LHCN-M2 (cell line): Measurements from ENCODE around the gene FTL. TPM values are rescaled to one million over a fixed set of nuclear protein-coding genes. Genes with fewer than 3 reads are reported as not detected.
A peak's percentile ranks its signal among the peaks of the same experiment; 100 is the strongest.

Source experiments
- DNase-seq: peaks from one replicate; pipeline ENCODE4 v3.0.0-alpha.2; 2012; ENCODE audit warnings: low read depth
- total RNA-seq: library from RNA; depleted of rRNA; stranded (reverse); fragments of >200 nt; gene quantifications from 2 replicates; pipeline ENCODE4 v1.2.3, GENCODE V29; 2014

The FTL gene
- total RNA-seq, 1 experiment from 2014 or later: 2,158 TPM

DNA sequence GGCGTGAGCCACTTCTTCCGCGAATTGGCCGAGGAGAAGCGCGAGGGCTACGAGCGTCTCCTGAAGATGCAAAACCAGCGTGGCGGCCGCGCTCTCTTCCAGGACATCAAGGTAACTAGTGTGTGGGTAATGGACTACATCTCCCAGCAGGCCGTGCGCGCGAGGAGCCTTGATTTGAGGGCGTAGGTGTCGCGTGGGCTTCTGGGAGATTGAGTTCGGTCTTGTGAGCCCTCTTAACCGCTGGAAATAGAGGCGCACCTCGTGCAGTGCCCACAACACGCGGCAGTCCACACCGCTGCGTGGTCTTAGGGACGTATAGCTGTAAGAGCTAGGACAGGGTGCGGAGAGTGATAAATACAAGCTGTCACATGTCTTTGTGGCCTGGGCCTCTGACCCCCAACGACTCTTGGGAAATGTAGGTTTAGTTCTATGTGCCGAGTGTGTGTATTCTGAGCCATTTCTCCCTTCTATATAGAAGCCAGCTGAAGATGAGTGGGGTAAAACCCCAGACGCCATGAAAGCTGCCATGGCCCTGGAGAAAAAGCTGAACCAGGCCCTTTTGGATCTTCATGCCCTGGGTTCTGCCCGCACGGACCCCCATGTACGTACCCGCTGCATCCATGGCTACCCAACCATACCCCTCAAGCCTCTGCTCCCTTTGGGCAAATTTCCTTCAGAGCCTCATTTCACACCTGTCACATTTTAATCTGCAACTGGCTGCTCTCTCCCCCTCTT lies 864 bp downstream of the FTL start:
- DNase-seq: peak; percentile 83

DNA sequence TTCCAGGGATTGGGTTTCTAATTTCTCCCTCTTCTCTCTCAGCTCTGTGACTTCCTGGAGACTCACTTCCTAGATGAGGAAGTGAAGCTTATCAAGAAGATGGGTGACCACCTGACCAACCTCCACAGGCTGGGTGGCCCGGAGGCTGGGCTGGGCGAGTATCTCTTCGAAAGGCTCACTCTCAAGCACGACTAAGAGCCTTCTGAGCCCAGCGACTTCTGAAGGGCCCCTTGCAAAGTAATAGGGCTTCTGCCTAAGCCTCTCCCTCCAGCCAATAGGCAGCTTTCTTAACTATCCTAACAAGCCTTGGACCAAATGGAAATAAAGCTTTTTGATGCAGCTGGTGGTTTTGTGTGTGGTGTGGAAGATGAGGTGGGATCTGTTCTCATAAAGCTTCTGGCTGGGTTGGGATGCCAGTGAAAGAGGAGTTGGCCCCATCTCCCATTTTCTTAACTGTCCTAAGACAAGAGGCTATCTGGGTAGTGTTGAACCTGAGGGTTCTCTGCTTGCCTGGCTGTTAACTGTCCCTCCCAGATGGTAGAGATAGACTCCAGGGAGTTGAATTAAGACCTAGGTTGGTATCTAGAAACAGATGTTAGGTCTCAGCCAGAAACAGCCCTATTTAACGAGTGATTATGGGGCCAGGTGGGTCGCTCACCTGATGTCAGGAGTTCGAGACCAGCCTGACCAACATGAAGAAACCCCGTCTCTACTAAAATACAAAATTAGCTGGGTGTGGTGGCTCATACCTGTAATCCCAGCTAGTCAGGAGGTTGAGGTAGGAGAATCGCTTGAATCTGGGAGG lies 1.6 kb downstream of the FTL start:
- DNase-seq: no peak

- DNase-seq: no peak
These were observed 2.5 kb downstream of the FTL start for GRCh38 chr19:48967346-48968178.

GRCh38 chr19:48968179-48968661 lies 3.1 kb downstream of the FTL start:
- DNase-seq: no peak

- no peak for DNase-seq
These were observed 3.7 kb downstream of the FTL start for GRCh38 chr19:48968813-48969218.

DNA sequence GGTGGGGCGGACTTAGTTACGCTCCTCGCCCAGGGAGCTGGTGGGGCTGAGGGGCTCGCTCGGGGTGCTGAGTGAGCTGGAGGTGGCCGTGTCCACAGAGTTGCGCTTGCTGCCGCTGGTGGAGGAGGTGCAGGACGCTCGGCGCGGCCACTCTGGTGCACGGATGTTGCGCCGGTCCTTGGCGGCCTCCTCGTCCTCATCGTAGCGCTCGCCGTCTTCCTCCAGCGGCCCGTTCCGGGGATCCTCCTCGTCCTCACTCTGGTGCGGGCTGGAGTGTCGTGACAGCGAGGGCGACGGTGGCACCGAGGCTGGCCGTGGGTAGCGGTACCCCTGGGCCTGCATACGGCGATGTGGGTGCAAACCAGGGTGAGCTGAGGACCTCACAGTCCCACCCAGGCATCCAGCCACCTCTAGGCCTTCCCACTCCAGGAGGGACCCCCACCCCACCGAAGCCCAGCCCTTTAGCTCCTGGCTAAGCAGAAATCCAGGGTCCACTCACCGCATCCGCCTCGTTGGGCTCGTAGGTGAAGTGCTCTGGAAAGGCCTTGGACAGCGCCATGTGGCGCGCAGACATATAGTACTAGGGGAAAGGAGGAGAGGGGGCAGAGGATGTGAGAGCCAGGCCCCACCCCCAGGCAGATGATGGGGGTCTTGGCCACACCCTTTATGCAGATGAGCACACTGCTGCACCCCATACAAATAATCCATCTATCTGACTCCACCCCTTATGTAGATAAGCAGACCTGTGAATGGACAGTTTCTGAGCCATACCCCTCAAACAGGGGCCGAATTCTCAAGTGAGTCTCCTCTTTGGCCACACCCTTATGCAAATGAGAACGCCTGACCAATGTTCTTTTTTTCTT lies 4.4 kb downstream of the FTL start:
- no peak for DNase-seq

GRCh38 chr19:48970139-48970766 lies 5.1 kb downstream of the FTL start:
- no peak for DNase-seq

- no peak for DNase-seq
These were observed 5.8 kb downstream of the FTL start for GRCh38 chr19:48970923-48971395.

DNA sequence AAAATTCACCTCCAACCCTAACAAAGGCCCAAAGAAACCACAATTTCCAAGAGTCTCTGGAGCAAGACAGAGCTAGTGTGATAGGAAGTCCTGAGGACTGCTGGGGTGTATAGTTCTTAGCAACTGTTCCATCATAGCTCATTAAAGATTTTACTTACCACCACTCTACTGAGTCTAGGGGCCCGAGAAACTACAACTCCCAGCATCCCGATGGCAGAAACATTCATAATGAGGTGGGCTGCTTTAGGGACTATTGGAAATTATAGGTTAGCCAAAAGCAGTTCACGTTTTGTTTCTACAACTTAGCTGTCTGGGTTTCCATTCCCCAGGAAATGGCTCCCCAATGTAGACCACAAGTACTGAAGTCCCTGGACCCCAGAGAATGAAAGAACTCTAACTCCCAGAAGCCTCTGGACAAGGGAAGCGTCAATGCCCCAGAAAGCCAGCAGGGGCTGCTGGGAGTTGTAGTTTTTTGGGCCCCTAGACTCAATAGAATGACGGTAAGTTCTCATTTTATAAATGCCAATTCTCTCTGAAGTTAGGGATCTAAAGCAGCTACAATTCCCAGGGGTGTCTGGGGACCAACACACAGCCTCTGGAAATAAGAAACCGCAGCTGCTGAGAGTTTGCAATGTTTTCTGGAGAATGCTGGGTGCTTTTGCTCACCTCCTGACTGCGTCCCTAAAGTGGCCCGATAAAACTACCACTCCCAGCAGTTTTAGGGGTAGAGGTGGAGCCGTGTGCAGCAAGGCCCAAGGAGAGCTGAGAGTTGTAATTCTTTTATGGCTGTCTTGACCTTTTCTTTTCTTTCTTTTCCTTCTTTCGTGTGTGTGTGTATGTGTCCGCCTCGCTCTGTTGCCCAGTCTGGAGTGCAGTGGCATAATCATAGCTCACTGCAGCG lies 11.1 kb downstream of the FTL start:
- no peak for DNase-seq

GRCh38 chr19:48977061-48977460 lies 12.0 kb downstream of the FTL start:
- no peak for DNase-seq

DNA sequence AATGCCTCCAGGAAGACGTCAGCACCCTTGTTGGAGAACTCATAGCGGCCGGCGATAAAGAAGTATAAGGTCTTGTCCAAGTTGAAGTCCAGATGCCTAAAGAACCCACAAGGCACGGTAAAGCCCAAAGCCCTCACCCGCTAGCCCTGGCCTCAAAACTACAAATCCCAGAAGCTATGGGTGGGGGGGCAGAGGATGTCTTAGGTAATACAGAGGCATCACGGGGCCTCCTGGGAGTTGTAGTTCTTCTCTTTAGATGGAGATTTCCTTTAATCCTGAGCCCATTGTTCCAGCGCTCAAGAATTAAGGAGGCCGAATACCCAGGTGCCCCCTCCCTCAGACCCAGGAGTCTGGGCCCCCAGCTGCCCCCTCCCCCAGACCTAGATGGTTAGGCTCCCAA lies 17.2 kb downstream of the FTL start:
- DNase-seq: no peak

DNA sequence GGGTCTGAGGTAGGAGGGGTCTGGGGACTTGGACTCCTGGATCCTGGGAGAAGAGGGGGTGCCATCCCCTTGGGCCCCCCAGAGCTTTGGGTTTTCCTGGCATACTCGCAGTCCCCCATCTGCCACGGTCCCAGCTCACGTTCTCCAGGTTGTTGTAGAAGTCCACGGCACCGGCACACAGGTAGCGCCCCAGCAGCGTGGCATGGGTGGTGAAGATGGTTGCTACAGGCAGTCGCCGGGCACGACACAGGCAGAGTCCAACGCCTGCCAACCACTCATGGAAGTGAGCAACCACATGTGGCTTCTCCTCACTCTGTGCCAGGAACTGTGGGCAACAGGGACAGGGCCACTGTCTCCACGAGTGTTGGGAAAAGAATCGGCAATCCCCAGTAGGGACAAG lies 20.6 kb downstream of the FTL start:
- no peak for DNase-seq

GRCh38 chr19:48986211-48986610 lies 21.1 kb downstream of the FTL start:
- DNase-seq: no peak

GRCh38 chr19:48987323-48987722 lies 22.2 kb downstream of the FTL start:
- DNase-seq: no peak

DNA sequence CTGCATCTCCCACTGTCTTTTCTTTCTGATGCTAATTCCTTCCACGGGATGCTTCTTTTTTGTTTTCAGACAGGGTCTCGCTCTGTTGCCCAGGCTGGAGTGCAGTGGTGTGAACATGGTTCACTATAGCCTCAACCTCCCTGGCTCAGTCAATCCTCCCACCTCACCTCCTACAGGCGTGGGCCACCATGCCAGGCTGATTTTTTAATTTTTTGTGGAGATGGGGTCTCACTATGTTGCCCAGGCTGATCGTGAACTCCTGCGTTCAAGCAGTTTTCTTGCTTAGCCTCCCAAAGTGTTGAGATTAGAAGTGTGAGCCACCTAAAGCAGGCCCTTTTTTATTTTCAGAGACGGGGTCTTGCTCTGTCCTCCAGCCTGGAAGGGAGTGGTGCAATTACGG lies 23.2 kb downstream of the FTL start:
- DNase-seq: no peak

DNA sequence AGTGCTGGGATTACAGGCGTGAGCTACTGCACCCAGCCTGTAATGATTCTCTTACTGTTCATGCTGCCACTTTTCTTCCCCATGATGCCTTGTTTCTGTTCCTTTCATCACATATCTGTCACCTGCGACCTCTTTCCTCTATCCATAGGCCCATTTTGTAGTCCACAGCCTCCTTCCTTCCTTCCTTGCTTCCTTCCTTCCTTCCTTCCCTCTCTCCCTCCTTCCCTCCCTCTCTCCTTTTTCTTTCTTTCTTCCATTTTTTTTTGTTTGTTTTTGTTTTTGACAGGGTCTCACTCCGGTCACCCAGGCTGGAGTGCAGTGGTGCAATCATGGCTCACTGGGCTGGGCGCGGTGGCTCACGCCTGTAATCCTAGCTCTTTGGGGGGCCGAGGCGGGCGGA lies 23.8 kb downstream of the FTL start:
- no peak for DNase-seq

DNA sequence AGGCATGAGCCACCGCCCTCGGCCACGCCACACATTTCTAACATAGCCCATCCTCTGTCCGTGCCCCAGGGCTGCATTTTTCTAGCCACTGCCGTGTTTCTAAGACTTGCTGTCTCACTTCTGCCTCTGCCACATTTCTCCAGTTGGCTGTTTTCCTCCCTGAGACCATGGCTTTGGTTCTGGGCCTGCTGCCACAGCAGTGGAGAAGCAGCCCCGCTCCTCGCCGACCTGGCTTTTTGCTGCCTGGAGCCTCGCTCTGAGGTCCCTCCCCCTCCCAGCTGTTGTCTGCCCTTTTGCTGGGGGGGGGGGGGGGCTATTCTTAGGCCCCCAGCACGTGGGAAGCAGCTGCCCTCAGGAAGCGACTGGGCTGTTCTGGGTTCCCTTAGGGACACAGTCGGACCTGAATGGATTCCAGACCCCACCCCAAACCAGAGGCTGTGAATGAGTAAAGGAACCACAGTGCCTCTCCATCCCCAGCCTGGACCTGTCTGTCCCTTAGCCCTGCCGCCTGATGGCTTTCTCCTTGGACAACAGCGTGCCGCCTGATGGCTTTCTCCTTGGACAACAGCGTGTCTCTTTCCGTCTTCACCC lies 24.7 kb downstream of the FTL start:
- DNase-seq: peak; percentile 88

DNA sequence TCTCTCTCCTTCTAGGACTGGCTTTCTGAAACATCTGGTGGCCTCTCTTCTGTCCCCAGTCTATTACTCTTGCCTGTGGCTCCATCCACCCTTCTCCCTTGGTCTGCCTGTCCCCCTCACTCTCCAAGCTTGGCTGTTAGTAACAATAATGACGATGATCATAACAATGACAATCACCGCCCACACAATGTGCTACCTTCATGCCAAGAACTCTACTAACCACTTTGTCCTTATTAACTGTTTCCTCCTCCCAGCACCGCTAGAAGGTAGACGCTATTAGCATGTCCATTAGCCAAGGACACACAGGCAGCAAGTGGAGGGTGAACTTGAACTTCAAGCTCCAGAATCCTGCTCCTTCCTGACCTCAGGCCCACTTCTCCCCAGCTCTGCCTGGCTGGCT lies 25.3 kb downstream of the FTL start:
- no peak for DNase-seq

GRCh38 chr19:48991011-48991609 lies 26.0 kb downstream of the FTL start:
- DNase-seq: no peak
